ENCODE results near the gene RAB18.

- TF ChIP-seq CTCF (conservative IDR thresholded peaks at IDR 0.05; ENCODE audit: low read length) (no peak), EZH2phosphoT487 (IDR thresholded peaks at IDR 0.05; ENCODE audit: borderline replicate concordance) (no peak)
These were observed 21.7 kb downstream of the RAB18 start for GRCh38 chr10:27525819-27526218.
